MG63 (cell line): Measurements from ENCODE around the gene EFCAB8. TPM values are rescaled to one million over a fixed set of nuclear protein-coding genes. Genes with fewer than 3 reads are reported as not detected.
"Not testable (repeated sequence)": the region's sequence is repeated elsewhere in the genome, so short reads cannot be mapped to it uniquely, and the experiment has no call there.

ENCODE experiments used
- DNase-seq: peaks from one replicate; pipeline ENCODE4 v3.0.0-alpha.2; 2020
- H3K27me3 ChIP-seq: fragments of 250-450 bp; sonication (Bioruptor Pico); 2 replicates; pipeline ENCODE4 v1.5.1; 2020; ENCODE audit warnings: mild to moderate bottlenecking, moderate library complexity
- H3K36me3 ChIP-seq: fragments of 250-450 bp; sonication (Bioruptor Pico); 2 replicates; pipeline ENCODE4 v1.5.1; 2020; ENCODE audit warnings: mild to moderate bottlenecking, moderate library complexity
- H3K4me3 ChIP-seq: fragments of 250-450 bp; sonication (Bioruptor Pico); 2 replicates; pipeline ENCODE4 v1.5.1; 2020; ENCODE audit warnings: mild to moderate bottlenecking, moderate library complexity
- H3K9me3 ChIP-seq: fragments of 250-450 bp; sonication (Bioruptor Pico); 2 replicates; pipeline ENCODE4 v1.5.1; 2020; ENCODE audit warnings: mild to moderate bottlenecking, moderate library complexity
- total RNA-seq: library from RNA; depleted of rRNA; stranded (reverse); fragments of >200 nt; shearing (Covaris generic); gene quantifications from 2 replicates; pipeline ENCODE4 v1.2.3, GENCODE V29; 2014; ENCODE audit warnings: low replicate concordance

Gene EFCAB8
- total RNA-seq, 1 experiment from 2014 or later: not detected

DNA sequence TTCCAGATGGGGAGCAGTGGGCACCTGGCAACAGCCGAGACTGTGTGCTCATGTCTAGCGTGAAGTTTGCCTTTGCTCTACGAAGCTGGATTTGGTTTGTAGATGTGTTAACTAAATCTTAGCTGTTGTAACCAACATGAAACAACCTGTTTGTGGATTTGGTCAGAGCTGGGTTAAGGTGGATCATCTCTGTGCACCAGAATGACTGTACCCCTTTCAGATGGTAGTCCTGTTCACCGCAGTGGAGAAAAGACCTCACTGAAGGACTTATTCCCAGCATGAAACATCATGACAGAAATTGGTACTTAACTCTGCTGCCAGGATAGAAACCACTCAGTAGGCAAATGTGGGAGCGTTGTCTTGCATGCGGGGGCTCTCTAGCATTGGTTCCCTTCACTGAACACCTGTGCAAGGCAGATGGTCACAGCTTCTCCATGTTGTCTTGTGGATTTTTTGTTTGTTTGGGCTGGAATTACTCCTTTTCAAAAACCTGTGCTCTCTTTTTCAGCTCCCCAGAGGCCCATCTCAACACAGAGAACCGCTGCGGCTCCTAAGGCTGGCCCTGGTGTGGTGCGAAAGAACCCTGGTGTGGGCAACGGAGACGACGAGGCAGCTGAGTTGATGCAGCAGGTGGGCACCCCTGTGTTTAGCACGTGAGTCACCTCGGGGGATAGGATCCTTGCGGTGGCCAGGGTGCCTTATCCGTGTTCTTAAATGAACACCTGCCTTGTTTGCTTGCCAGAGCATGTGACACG, 19.3 kb upstream of the EFCAB8 start:
- Histone ChIP-seq H3K27me3 (no peaks in the 10 kb centered on the region), H3K9me3 (no peaks in the 10 kb centered on the region), H3K36me3 (peaks cover 78% of the 10 kb centered on the region), H3K4me3 (no peak overlapping the region)
- no peak for DNase-seq

DNA sequence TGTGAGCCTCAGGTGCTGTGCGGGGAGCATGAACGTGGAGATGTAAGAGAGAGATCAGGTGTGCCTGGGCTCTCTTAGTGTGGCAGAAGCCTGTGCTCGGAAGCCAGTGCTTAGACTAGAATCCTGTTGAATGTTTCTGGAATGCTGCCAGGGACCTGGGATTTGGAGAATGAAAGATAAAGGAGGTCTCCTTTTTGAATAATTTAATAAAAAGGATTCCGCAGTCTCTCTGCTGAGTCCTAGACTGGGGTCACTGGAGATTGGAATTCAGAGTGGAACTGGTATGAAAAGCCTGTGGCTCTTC, 18.8 kb upstream of the EFCAB8 start:
- peaks cover 74% of the 10 kb centered on the region for H3K36me3 ChIP-seq
- no peaks in the 10 kb centered on the region for H3K9me3 ChIP-seq
- H3K27me3 ChIP-seq: no peaks in the 10 kb centered on the region

DNA sequence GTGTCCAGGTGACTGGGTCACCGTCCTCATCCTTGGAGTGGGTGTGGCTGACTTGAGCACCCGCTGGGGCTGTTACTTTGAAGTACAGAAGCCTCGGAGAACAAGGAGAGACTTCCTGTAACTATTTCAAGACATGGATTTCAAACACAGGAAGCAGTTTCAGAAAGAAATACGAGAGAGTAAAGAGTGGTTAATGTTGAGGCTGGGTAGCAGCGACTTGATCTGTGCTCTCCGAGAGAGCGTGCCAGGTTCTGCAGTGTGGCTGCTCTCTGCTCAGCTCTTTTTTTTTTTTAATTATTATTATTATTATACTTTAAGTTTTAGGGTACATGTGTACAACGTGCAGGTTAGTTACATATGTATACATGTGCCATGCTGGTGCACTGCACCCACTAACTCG, 17.5 kb upstream of the EFCAB8 start:
- H3K36me3 ChIP-seq: peaks cover 78% of the 10 kb centered on the region
- no peak for DNase-seq
- H3K4me3 ChIP-seq: no peak overlapping the region
- no peaks in the 10 kb centered on the region for H3K27me3 ChIP-seq
- H3K9me3 ChIP-seq: no peaks in the 10 kb centered on the region

More for the DNA sequence above, 18.8 kb upstream of the EFCAB8 start:
- DNase-seq: no peak
- no peak overlapping the region for H3K4me3 ChIP-seq

- Histone ChIP-seq H3K27me3 (no peaks in the 10 kb centered on the region), H3K4me3 (no peak overlapping the region), H3K36me3 (peaks cover 78% of the 10 kb centered on the region), H3K9me3 (no peaks in the 10 kb centered on the region)
- no peak for DNase-seq
Measured at GRCh38 chr20:32841632-32842031, 17.1 kb upstream of the EFCAB8 start.

- Histone ChIP-seq H3K36me3 (peaks cover 77% of the 10 kb centered on the region), H3K4me3 (no peak overlapping the region), H3K9me3 (no peaks in the 10 kb centered on the region), H3K27me3 (no peaks in the 10 kb centered on the region)
- no peak for DNase-seq
Measured at GRCh38 chr20:32842688-32843524, 15.8 kb upstream of the EFCAB8 start.

DNA sequence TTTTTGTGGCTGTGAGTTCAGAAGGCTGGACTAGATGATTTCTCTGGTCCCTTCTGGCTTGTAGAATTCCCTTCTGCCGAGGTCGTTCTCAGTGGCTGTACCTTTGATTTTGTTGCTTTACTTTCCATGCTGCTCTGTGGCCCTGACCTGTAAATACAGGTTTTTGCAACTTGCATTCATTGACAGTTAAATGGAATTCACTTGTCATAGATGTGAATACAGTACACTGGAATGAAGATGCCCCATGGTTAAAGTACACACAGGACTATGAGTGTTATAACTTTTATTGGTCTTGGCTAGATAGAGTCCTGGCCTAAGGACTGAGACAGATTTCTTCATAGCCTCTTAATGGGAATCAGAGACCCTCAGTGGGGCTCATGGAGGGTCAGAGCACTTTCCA, 12.9 kb upstream of the EFCAB8 start:
- H3K9me3 ChIP-seq: no peaks in the 10 kb centered on the region
- DNase-seq: no peak
- peaks cover 69% of the 10 kb centered on the region for H3K36me3 ChIP-seq
- H3K4me3 ChIP-seq: no peak overlapping the region
- H3K27me3 ChIP-seq: no peaks in the 10 kb centered on the region

- DNase-seq: no peak
- Histone ChIP-seq H3K9me3 (no peaks in the 10 kb centered on the region), H3K27me3 (no peaks in the 10 kb centered on the region), H3K4me3 (no peak overlapping the region), H3K36me3 (peaks cover 66% of the 10 kb centered on the region)
Measured at GRCh38 chr20:32846852-32847251, 11.9 kb upstream of the EFCAB8 start.

DNA sequence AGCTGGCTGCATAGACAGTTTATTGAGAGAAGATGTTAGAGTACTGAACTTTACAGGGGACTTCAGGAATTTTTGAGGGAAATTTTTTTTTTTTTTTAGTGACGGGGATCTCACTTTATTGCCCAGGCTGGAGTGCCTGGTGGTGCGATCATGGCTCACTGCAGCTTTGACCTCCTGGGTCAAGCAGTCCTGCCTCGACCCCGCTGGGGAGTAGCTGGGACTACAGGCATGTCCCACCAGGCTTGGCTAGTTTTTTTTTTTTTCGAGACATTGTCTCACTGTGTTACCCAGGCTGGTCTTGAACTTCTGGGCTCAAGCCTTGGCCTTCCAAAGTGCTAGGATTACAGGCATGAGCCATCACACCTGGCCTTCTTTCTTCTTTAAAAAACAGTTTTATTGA, 10.8 kb upstream of the EFCAB8 start:
- peaks cover 61% of the 10 kb centered on the region for H3K36me3 ChIP-seq
- H3K9me3 ChIP-seq: no peaks in the 10 kb centered on the region
- no peak overlapping the region for H3K4me3 ChIP-seq
- no peaks in the 10 kb centered on the region for H3K27me3 ChIP-seq
- no peak for DNase-seq

DNA sequence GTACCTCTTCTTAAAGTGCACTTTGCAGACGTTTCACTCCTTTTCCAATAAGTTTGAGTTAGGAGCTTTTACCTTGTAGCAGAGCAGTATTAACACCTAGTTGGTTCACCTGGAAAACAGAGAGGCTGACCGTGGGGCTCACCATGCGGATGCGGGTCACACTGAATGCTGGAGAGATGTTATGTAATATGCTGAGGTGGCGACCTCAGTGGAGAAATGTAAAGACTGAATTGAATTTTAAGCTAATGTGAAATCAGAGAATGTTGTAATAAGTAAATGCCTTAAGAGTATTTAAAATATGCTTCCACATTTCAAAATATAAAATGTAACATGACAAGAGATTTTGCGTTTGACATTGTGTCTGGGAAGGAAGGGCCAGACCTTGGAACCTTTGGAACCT, 9.9 kb upstream of the EFCAB8 start:
- Histone ChIP-seq H3K27me3 (no peaks in the 10 kb centered on the region), H3K36me3 (peaks cover 62% of the 10 kb centered on the region), H3K4me3 (no peak overlapping the region), H3K9me3 (no peaks in the 10 kb centered on the region)
- no peak for DNase-seq

DNA sequence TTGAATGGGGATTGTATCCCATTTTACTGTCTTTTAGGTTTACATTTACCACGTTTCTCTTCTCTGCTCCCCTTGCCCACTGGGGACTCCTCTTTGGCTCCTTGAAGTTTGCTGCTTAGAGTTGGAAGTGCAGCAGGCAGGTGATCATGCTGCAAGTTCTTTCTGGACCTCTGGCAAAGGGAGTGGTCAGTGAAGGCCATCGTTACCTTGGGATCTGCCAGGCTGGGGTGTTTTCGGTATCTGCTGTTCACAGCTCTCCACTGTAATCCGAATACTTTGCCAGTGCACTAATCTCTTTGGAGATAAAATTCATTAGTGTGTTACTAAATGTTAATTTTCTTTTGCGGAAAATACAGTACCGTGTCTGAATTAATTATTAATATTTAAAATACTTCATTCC, 9.1 kb upstream of the EFCAB8 start:
- DNase-seq: no peak
- H3K4me3 ChIP-seq: no peak overlapping the region
- no peaks in the 10 kb centered on the region for H3K9me3 ChIP-seq
- no peaks in the 10 kb centered on the region for H3K27me3 ChIP-seq
- peaks cover 67% of the 10 kb centered on the region for H3K36me3 ChIP-seq

DNA sequence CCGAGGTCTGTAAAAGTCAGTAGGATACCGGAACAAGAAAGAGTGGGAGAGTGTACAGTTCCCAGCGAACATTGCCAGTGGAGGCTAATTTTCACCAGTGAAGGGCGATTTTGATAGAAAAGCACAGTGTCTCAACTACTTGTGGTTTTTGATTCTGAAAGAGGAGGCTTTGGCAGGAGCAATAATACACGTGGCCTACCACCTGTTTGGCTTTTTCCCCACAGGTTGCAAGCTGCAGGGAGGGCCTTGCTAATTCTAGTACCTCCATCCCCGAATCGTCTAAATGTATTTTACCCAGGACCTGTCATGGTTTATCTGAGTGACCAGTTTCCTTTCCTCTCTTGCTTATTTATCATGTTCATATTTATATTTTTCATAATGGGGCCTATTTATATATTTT, 3.3 kb upstream of the EFCAB8 start:
- Histone ChIP-seq H3K9me3 (no peaks in the 10 kb centered on the region), H3K36me3 (peaks cover 52% of the 10 kb centered on the region), H3K27me3 (no peaks in the 10 kb centered on the region), H3K4me3 (no peak overlapping the region)
- DNase-seq: no peak

DNA sequence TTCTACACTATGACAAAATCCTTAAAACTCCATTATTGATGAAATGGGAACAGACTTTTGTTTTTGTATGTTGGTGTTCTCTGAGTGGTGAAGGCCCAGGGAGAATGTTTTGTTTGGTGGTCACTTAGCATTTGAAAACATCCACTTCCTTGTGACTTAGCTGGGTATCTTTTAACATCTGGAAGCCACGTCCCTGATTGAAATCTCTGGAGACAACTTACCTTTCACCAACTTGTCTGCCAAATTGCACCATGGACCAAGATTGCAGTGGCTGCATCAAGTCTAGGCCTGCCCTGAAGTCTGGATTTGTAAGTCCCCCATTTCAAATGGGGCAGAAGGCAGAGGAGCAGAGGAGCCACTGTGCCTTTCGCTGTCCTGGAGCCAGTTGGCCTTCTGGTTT, 534 bp upstream of the EFCAB8 start:
- no peak for DNase-seq
- no peak overlapping the region for H3K4me3 ChIP-seq
- H3K36me3 ChIP-seq: peaks cover 44% of the 10 kb centered on the region
- H3K9me3 ChIP-seq: no peaks in the 10 kb centered on the region
- no peaks in the 10 kb centered on the region for H3K27me3 ChIP-seq

GRCh38 chr20:32861446-32861845, 2.7 kb downstream of the EFCAB8 start:
- Histone ChIP-seq H3K27me3 (no peaks in the 10 kb centered on the region), H3K36me3 (peaks cover 28% of the 10 kb centered on the region), H3K9me3 (no peaks in the 10 kb centered on the region), H3K4me3 (no peak overlapping the region)
- DNase-seq: no peak

- no peak for DNase-seq
- Histone ChIP-seq H3K27me3 (no peaks in the 10 kb centered on the region), H3K36me3 (no peaks in the 10 kb centered on the region), H3K9me3 (no peaks in the 10 kb centered on the region), H3K4me3 (no peak overlapping the region)
Measured at GRCh38 chr20:32869562-32869961, 10.8 kb downstream of the EFCAB8 start.

DNA sequence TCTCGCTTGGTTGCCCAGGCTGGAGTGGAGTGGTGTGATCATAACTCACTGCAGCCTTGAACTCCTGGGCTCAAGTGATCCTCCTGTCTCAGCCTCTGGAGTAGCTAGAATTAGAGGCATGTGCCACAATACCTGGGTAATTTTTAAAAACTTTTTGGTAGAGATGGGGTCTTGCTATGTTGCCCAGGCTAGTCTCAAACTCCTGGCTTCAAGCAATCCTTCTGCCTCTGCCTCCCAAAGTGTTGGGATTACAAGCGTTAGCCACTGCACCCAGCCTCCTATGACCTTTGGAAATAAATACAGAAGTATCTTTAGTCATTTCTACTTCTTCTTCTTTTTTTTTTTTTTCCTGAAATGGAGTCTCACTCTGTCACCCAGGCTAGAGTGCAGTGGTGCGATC, 11.8 kb downstream of the EFCAB8 start:
- H3K4me3 ChIP-seq, DNase-seq, H3K27me3 ChIP-seq, H3K36me3 ChIP-seq, H3K9me3 ChIP-seq: not testable (repeated sequence)

- H3K36me3 ChIP-seq: no peaks in the 10 kb centered on the region
- no peaks in the 10 kb centered on the region for H3K9me3 ChIP-seq
- H3K4me3 ChIP-seq: no peak overlapping the region
- no peak for DNase-seq
- H3K27me3 ChIP-seq: no peaks in the 10 kb centered on the region
Measured at GRCh38 chr20:32870985-32871384, 12.3 kb downstream of the EFCAB8 start.

DNA sequence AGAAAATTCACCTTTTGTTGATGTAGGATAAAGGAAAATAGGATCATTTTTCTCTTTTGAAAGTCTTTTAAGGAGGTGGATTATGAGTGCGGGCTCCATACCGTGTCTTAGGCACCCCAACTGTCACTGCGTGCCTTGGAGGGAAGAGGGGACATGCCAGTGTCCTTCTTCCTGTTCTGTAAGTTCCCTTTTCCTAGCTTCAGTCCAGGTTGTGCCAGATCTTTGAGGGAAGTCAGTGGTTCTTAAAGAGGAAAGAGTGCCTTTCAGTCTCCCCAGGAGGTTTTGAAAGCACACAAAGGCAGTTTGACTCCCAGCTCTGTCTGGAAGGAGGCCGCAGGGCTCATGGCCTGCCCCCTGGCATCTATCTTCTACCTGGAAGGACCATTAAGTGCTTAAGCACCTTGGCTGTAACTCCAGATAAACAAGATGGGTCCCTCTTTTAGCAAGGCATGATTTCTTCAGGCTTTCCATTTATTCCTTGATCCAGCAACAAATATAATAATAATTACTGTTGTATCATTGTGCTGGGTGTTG, 13.0 kb downstream of the EFCAB8 start:
- no peaks in the 10 kb centered on the region for H3K36me3 ChIP-seq
- no peaks in the 10 kb centered on the region for H3K9me3 ChIP-seq
- DNase-seq: no peak
- H3K27me3 ChIP-seq: no peaks in the 10 kb centered on the region
- no peak overlapping the region for H3K4me3 ChIP-seq

GRCh38 chr20:32872266-32872665, 13.5 kb downstream of the EFCAB8 start:
- no peaks in the 10 kb centered on the region for H3K36me3 ChIP-seq
- DNase-seq: no peak
- H3K27me3 ChIP-seq: no peaks in the 10 kb centered on the region
- H3K9me3 ChIP-seq: no peaks in the 10 kb centered on the region
- no peak overlapping the region for H3K4me3 ChIP-seq
